SK-N-DZ (cell line): ENCODE results near the gene OR1A2. TPM values are rescaled to one million over a fixed set of nuclear protein-coding genes. Genes with fewer than 3 reads are reported as not detected.
"Not testable (repeated sequence)": the region's sequence is repeated elsewhere in the genome, so short reads cannot be mapped to it uniquely, and the experiment has no call there.

Source experiments
- DNase-seq: peaks from one replicate; pipeline ENCODE4 v3.0.0-alpha.2; 2015; ENCODE audit warnings: low spot score
- polyA plus RNA-seq, 2 experiments: library from polyadenylated mRNA; depleted of rRNA; stranded (reverse); fragments of >200 nt; gene quantifications; 2 replicates each; pipeline ENCODE4 v1.2.3, GENCODE V29; 2014

The OR1A2 gene
- polyA plus RNA-seq (2014; cell fraction: cytosol; rRNA removed): not detected in 2 replicates
- polyA plus RNA-seq (2014; cell fraction: nucleus; rRNA removed): not detected in 2 replicates

- DNase-seq: no peak
Observed at GRCh38 chr17:3197219-3197618, at the start of gene OR1A2. Gene OR1A2, plus strand, starts transcription at chr17:3197519. Its CDS starts 0 bp downstream, at chr17:3197519.

- no peak for DNase-seq
Observed at GRCh38 chr17:3157218-3157617, 40.1 kb upstream of the OR1A2 start.

GRCh38 chr17:3167574-3167973 is 29.7 kb upstream of the OR1A2 start:
- DNase-seq: no peak

DNA sequence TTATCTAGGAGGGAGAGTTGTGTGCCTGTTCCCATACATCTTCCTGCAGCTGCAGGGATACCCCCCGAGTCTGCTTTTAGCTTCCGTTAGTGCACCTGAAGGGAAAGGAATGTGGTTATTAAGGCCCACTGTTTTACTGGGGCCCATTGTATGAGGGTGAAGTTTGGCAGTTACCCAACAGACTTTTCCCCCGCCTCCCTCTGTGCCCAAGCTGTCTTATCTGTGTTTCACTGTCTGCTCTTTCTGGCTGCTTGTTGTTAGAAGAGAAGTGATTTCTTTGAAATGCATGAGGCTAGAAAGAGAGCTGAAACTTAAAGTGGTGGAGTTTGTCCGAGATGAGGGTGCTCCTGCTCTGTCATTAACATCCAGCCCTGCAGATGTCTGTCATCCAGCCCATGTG is 7.4 kb upstream of the OR1A2 start:
- no peak for DNase-seq

- DNase-seq: no peak
Observed at GRCh38 chr17:3207367-3207766, 10.0 kb downstream of the OR1A2 start, which contains the start of gene OR1A1. Gene OR1A1, plus strand, starts transcription at chr17:3207667. Its CDS starts 7,954 bp downstream, at chr17:3215621.

GRCh38 chr17:3208484-3208883 is 11.2 kb downstream of the OR1A2 start:
- no peak for DNase-seq

DNA sequence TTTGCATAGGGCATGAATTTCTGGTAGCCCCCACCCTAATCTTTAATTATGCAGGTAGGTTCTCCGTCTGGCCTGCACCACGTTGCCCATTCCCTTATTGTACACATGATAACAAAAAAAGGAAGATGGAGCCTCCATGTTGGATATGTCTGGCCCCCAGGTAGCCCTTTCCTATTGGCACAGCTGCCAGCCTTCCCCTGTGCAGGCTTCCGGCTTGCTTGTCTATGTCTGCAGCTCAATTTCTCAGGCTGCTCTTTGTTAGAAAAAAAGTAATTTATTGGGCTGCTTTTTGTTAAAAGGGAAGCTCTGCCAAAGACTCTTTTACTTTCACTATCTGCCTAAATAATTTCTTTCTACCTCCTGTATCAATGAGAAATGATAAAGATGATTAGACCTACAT is 15.7 kb downstream of the OR1A2 start:
- DNase-seq: no peak

- DNase-seq: no peak
Observed at GRCh38 chr17:3213587-3213986, 16.3 kb downstream of the OR1A2 start.

DNA sequence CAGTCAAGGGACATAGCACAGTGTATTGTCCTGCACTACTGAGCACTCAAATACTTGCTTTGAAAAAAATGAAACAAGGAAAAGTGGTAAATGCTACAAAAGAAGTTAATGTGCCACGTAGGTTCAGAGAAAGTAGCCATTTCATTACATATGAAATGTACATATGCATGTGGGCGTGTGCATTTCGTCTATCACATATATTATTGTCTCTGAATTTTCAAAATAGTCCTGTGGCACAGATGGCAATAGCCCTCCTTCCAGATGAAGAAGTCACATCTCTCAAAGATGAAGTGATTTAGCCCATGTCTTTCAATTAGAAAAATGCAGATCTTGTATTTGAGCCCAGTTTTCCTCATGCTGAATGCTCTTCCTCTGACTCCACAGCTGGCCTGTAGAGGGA is 22.7 kb downstream of the OR1A2 start:
- DNase-seq: not testable (repeated sequence)

GRCh38 chr17:3221850-3222249 is 24.5 kb downstream of the OR1A2 start:
- no peak for DNase-seq

DNA sequence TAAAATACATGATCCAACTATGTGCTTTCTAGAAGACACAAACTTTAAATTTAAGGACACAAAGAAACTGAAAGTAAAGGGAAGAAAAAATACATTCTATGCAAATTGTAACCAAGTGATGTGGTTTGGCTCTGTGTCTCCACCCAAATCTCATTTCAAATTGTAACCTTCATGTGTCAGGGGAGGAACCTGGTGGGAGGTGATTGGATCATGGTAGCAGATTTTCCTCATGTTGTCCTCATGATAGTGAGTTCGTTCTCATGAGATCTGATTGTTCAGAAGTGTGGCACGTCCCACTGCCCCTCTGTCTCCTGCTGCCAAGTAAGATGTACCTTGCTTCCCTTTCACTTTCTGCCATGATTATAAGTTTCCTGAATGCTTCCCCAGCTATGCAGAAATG is 25.2 kb downstream of the OR1A2 start:
- DNase-seq: no peak

- not testable (repeated sequence) for DNase-seq
Observed at GRCh38 chr17:3224721-3225352, 27.5 kb downstream of the OR1A2 start.

GRCh38 chr17:3232300-3232699 is 35.0 kb downstream of the OR1A2 start:
- not testable (repeated sequence) for DNase-seq

DNA sequence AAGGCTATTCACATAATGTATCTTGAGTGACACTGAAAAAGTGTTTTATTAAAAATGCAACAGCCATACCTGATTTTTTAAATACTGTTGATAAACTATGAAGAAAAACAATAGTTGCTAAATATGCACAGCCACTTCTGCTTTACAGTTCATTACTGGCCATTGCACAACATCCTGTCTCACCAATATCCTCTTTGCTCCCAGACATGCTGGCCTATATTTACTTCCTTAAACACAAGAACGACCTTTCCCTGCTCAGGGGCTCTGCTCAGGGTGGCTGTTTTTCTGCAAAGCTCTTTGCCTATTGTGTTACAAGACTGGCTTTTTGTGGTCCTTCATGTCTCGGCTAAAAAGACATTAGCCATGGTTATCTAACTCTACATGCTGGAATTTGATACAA is 41.4 kb downstream of the OR1A2 start:
- DNase-seq: not testable (repeated sequence)

GRCh38 chr17:3241044-3241443 is 43.7 kb downstream of the OR1A2 start:
- not testable (repeated sequence) for DNase-seq

GRCh38 chr17:3244841-3245240 is 47.5 kb downstream of the OR1A2 start:
- not testable (repeated sequence) for DNase-seq
